ENCODE data around the gene ANO10.
"Not testable (repeated sequence)": the region's sequence is repeated elsewhere in the genome, so short reads cannot be mapped to it uniquely, and the experiment has no call there.

Gene ANO10

GRCh38 chr3:43496740-43497375, 125.0 kb downstream of the ANO10 start:
- no peak overlapping the region for H3K9ac ChIP-seq (ENCODE audit: low read length in 2 of 2)
- no peak overlapping the region for H3K27ac ChIP-seq (ENCODE audit: low read length)

DNA sequence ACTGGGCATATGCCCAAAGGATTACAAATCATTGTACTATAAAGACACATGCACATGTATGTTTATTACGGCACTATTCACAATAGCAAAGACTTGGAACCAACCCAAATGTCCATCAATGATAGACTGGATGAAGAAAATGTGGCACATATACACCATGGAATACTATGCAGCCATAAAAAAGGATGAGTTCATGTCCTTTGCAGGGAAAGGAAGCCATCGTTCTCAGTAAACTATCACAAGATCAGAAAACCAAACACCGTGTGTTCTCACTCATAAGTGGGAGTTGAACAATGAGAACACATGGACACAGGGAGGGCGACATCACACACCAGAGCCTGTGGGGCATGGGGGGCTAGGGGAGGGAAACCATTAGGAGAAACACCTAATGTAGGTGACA, 128.9 kb downstream of the ANO10 start:
- not testable (repeated sequence) for H3K4me1 ChIP-seq (ENCODE audit: control insufficient read depth, insufficient read depth, low read length); H3K4me3 ChIP-seq (ENCODE audit: low read length in 2 of 2); H3K9me3 ChIP-seq (ENCODE audit: control insufficient read depth in 2 of 2, low read length in 2 of 2); H3K27me3 ChIP-seq (ENCODE audit: control insufficient read depth in 1 of 2, insufficient read depth in 2 of 2, low read length in 2 of 2); H3K36me3 ChIP-seq (ENCODE audit: control insufficient read depth in 2 of 2, insufficient read depth in 2 of 2, low read length in 2 of 2); H3K27ac ChIP-seq (ENCODE audit: low read length); H3K9ac ChIP-seq (ENCODE audit: low read length in 2 of 2)

More at GRCh38 chr3:43496740-43497375, 125.0 kb downstream of the ANO10 start:
- Histone ChIP-seq H3K4me3 (ENCODE audit: low read length in 2 of 2) (no peak overlapping the region), H3K36me3 (ENCODE audit: control insufficient read depth in 2 of 2, insufficient read depth in 2 of 2, low read length in 2 of 2) (no peaks in the 10 kb centered on the region), H3K4me1 (ENCODE audit: control insufficient read depth, insufficient read depth, low read length) (no peaks in the 10 kb centered on the region), H3K27me3 (ENCODE audit: control insufficient read depth in 1 of 2, insufficient read depth in 2 of 2, low read length in 2 of 2) (no peaks in the 10 kb centered on the region), H3K9me3 (ENCODE audit: control insufficient read depth in 2 of 2, low read length in 2 of 2) (no peaks in the 10 kb centered on the region)

DNA sequence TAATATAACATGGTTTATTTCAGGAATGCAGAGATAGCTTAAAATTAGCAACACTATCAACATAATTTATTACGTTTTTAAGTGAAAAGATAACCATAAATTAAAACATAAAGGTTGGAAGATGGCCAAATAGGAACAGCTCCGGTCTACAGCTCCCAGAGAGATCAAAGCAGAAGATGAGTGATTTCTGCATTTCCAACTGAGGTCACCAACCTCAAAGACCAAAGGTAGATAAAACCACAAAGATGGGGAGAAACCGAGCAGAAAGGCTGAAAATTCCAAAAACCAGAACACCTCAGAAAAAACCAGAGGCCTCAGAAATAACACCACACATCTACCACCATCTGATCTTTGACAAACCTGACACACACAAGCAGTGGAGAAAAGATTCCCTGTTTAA, 130.0 kb downstream of the ANO10 start:
- not testable (repeated sequence) for H3K36me3 ChIP-seq (ENCODE audit: control insufficient read depth in 2 of 2, insufficient read depth in 2 of 2, low read length in 2 of 2); H3K4me1 ChIP-seq (ENCODE audit: control insufficient read depth, insufficient read depth, low read length); H3K9me3 ChIP-seq (ENCODE audit: control insufficient read depth in 2 of 2, low read length in 2 of 2); H3K27ac ChIP-seq (ENCODE audit: low read length); H3K4me3 ChIP-seq (ENCODE audit: low read length in 2 of 2); H3K27me3 ChIP-seq (ENCODE audit: control insufficient read depth in 1 of 2, insufficient read depth in 2 of 2, low read length in 2 of 2); H3K9ac ChIP-seq (ENCODE audit: low read length in 2 of 2)

DNA sequence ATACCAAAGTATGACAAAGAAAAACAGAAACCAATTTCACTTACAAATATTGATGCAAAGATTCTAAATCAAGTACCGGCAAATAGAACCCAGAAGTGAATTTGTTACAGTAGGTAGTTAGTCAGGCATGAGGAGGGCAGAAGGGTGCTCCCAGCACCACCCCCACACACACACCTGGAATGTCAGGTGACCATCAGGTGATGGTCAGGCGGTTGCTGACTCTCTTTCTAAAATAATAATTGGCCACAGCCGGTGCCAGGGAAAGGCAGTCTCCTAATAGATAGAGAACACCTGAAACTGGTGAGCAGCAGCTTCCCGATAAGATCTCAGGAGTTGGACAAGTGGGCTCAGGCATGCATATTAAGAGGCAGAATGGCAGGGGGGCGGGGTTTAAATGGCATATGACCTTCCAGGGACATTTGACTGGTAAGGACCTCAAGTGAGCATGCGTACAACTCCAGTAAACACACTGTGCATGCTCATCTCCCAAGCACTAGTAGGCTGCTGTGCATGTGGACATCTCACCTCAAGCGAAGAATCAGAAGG, 131.1 kb downstream of the ANO10 start:
- no peak overlapping the region for H3K4me3 ChIP-seq (ENCODE audit: low read length in 2 of 2)
- no peak overlapping the region for H3K27ac ChIP-seq (ENCODE audit: low read length)
- H3K36me3 ChIP-seq (ENCODE audit: control insufficient read depth in 2 of 2, insufficient read depth in 2 of 2, low read length in 2 of 2), result no peaks in the 10 kb centered on the region
- H3K27me3 ChIP-seq (ENCODE audit: control insufficient read depth in 1 of 2, insufficient read depth in 2 of 2, low read length in 2 of 2), result no peaks in the 10 kb centered on the region
- H3K4me1 ChIP-seq (ENCODE audit: control insufficient read depth, insufficient read depth, low read length), result no peaks in the 10 kb centered on the region
- no peak overlapping the region for H3K9ac ChIP-seq (ENCODE audit: low read length in 2 of 2)
- H3K9me3 ChIP-seq (ENCODE audit: control insufficient read depth in 2 of 2, low read length in 2 of 2), result no peaks in the 10 kb centered on the region

DNA sequence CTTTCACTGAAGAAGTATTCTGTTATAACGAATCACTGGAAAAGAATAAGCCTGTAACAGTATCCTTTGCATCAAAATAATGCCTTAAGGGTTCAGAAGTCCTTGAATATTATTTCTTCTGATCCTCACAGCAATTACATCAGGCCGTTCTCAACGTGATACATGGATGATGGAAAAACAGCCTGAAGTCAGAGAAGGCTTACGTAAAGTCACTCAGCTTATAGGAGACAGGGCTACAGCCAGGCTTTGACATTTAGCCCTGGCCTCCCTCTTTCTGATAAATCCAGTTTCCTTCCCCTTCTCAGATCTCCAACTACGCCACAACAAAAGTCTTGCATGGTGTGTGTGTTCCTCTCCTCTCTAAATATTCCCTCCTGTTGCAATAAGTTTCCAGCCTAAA, 131.9 kb downstream of the ANO10 start:
- Histone ChIP-seq H3K4me3 (ENCODE audit: low read length in 2 of 2) (no peak overlapping the region), H3K27me3 (ENCODE audit: control insufficient read depth in 1 of 2, insufficient read depth in 2 of 2, low read length in 2 of 2) (no peaks in the 10 kb centered on the region), H3K36me3 (ENCODE audit: control insufficient read depth in 2 of 2, insufficient read depth in 2 of 2, low read length in 2 of 2) (no peaks in the 10 kb centered on the region), H3K4me1 (ENCODE audit: control insufficient read depth, insufficient read depth, low read length) (no peaks in the 10 kb centered on the region), H3K9me3 (ENCODE audit: control insufficient read depth in 2 of 2, low read length in 2 of 2) (no peaks in the 10 kb centered on the region), H3K27ac (ENCODE audit: low read length) (no peak overlapping the region), H3K9ac (ENCODE audit: low read length in 2 of 2) (no peak overlapping the region)

- H3K9me3 ChIP-seq (ENCODE audit: control insufficient read depth in 2 of 2, low read length in 2 of 2), result no peaks in the 10 kb centered on the region
- no peak overlapping the region for H3K27ac ChIP-seq (ENCODE audit: low read length)
- H3K9ac ChIP-seq (ENCODE audit: low read length in 2 of 2), result no peak overlapping the region
- no peaks in the 10 kb centered on the region for H3K4me1 ChIP-seq (ENCODE audit: control insufficient read depth, insufficient read depth, low read length)
- no peaks in the 10 kb centered on the region for H3K27me3 ChIP-seq (ENCODE audit: control insufficient read depth in 1 of 2, insufficient read depth in 2 of 2, low read length in 2 of 2)
- H3K4me3 ChIP-seq (ENCODE audit: low read length in 2 of 2), result no peak overlapping the region
- H3K36me3 ChIP-seq (ENCODE audit: control insufficient read depth in 2 of 2, insufficient read depth in 2 of 2, low read length in 2 of 2), result no peaks in the 10 kb centered on the region
Measured at GRCh38 chr3:43485931-43486330, 135.9 kb downstream of the ANO10 start.

- H3K9ac ChIP-seq (ENCODE audit: low read length in 2 of 2), result no peak overlapping the region
- H3K9me3 ChIP-seq (ENCODE audit: control insufficient read depth in 2 of 2, low read length in 2 of 2), result no peaks in the 10 kb centered on the region
- H3K4me3 ChIP-seq (ENCODE audit: low read length in 2 of 2), result no peak overlapping the region
- no peaks in the 10 kb centered on the region for H3K36me3 ChIP-seq (ENCODE audit: control insufficient read depth in 2 of 2, insufficient read depth in 2 of 2, low read length in 2 of 2)
- H3K27me3 ChIP-seq (ENCODE audit: control insufficient read depth in 1 of 2, insufficient read depth in 2 of 2, low read length in 2 of 2), result no peaks in the 10 kb centered on the region
- H3K4me1 ChIP-seq (ENCODE audit: control insufficient read depth, insufficient read depth, low read length), result no peaks in the 10 kb centered on the region
- H3K27ac ChIP-seq (ENCODE audit: low read length), result no peak overlapping the region
Measured at GRCh38 chr3:43484926-43485488, 136.8 kb downstream of the ANO10 start.

DNA sequence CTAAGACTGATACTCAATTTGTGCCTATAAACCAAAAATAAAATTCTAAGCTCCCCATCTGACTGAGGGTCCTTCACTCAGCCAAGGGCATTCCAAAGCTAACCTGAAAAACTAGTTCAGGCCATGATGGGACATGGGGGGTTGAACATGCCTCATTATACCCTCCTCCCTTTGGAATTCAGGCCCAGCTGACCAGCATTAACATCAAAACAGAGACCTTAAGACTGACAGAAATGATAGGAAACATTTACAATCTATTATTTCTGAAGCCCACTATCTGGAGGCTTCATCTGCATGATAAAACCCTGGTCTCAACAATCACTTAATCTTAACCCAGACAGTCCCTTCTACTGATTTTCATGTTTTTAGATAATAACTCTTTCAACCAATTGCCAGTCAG, 140.4 kb downstream of the ANO10 start:
- Histone ChIP-seq H3K27me3 (ENCODE audit: control insufficient read depth in 1 of 2, insufficient read depth in 2 of 2, low read length in 2 of 2) (no peaks in the 10 kb centered on the region), H3K9me3 (ENCODE audit: control insufficient read depth in 2 of 2, low read length in 2 of 2) (no peaks in the 10 kb centered on the region), H3K9ac (ENCODE audit: low read length in 2 of 2) (no peak overlapping the region), H3K36me3 (ENCODE audit: control insufficient read depth in 2 of 2, insufficient read depth in 2 of 2, low read length in 2 of 2) (no peaks in the 10 kb centered on the region), H3K27ac (ENCODE audit: low read length) (no peak overlapping the region), H3K4me1 (ENCODE audit: control insufficient read depth, insufficient read depth, low read length) (peaks cover 2% of the 10 kb centered on the region), H3K4me3 (ENCODE audit: low read length in 2 of 2) (no peak overlapping the region)

GRCh38 chr3:43478839-43479238, 143.0 kb downstream of the ANO10 start:
- H3K4me1 ChIP-seq (ENCODE audit: control insufficient read depth, insufficient read depth, low read length); H3K27me3 ChIP-seq (ENCODE audit: control insufficient read depth in 1 of 2, insufficient read depth in 2 of 2, low read length in 2 of 2); H3K9ac ChIP-seq (ENCODE audit: low read length in 2 of 2); H3K27ac ChIP-seq (ENCODE audit: low read length); H3K9me3 ChIP-seq (ENCODE audit: control insufficient read depth in 2 of 2, low read length in 2 of 2); H3K4me3 ChIP-seq (ENCODE audit: low read length in 2 of 2); H3K36me3 ChIP-seq (ENCODE audit: control insufficient read depth in 2 of 2, insufficient read depth in 2 of 2, low read length in 2 of 2): not testable (repeated sequence)

- Histone ChIP-seq H3K9me3 (ENCODE audit: control insufficient read depth in 2 of 2, low read length in 2 of 2) (no peaks in the 10 kb centered on the region), H3K4me3 (ENCODE audit: low read length in 2 of 2) (no peak overlapping the region), H3K27me3 (ENCODE audit: control insufficient read depth in 1 of 2, insufficient read depth in 2 of 2, low read length in 2 of 2) (no peaks in the 10 kb centered on the region), H3K36me3 (ENCODE audit: control insufficient read depth in 2 of 2, insufficient read depth in 2 of 2, low read length in 2 of 2) (no peaks in the 10 kb centered on the region), H3K4me1 (ENCODE audit: control insufficient read depth, insufficient read depth, low read length) (peaks cover 2% of the 10 kb centered on the region), H3K27ac (ENCODE audit: low read length) (no peak overlapping the region), H3K9ac (ENCODE audit: low read length in 2 of 2) (no peak overlapping the region)
Measured at GRCh38 chr3:43478118-43478785, 143.6 kb downstream of the ANO10 start.

GRCh38 chr3:43477600-43477999, 144.2 kb downstream of the ANO10 start:
- Histone ChIP-seq H3K27ac (ENCODE audit: low read length) (no peak overlapping the region), H3K4me3 (ENCODE audit: low read length in 2 of 2) (no peak overlapping the region), H3K9me3 (ENCODE audit: control insufficient read depth in 2 of 2, low read length in 2 of 2) (no peaks in the 10 kb centered on the region), H3K27me3 (ENCODE audit: control insufficient read depth in 1 of 2, insufficient read depth in 2 of 2, low read length in 2 of 2) (no peaks in the 10 kb centered on the region), H3K9ac (ENCODE audit: low read length in 2 of 2) (no peak overlapping the region), H3K36me3 (ENCODE audit: control insufficient read depth in 2 of 2, insufficient read depth in 2 of 2, low read length in 2 of 2) (no peaks in the 10 kb centered on the region), H3K4me1 (ENCODE audit: control insufficient read depth, insufficient read depth, low read length) (peaks cover 2% of the 10 kb centered on the region)

Measured in stomach smooth muscle (tissue), 2 donors.